ENCODE results near the gene EHHADH.

The EHHADH gene

GRCh38 chr3:185195652-185196051 lies 58.2 kb downstream of the EHHADH start:
- DNase-seq (ENCODE audit: low read depth) = no peak

GRCh38 chr3:185188816-185189215 lies 65.0 kb downstream of the EHHADH start:
- DNase-seq (ENCODE audit: low read depth) = no peak

- no peak for DNase-seq (ENCODE audit: low read depth)
Measured at GRCh38 chr3:185187391-185187790, 66.5 kb downstream of the EHHADH start.

GRCh38 chr3:185176750-185177359 lies 77.0 kb downstream of the EHHADH start:
- no peak for DNase-seq (ENCODE audit: low read depth)

- no peak for DNase-seq (ENCODE audit: low read depth)
Measured at GRCh38 chr3:185175370-185175987, 78.4 kb downstream of the EHHADH start.

GRCh38 chr3:185172086-185173049 lies 81.5 kb downstream of the EHHADH start:
- no peak for DNase-seq (ENCODE audit: low read depth)

- no peak for DNase-seq (ENCODE audit: low read depth)
Measured at GRCh38 chr3:185164428-185165217, 89.2 kb downstream of the EHHADH start.

- no peak for DNase-seq (ENCODE audit: low read depth)
Measured at GRCh38 chr3:185162634-185163033, 91.2 kb downstream of the EHHADH start.

- DNase-seq (ENCODE audit: low read depth) = no peak
Measured at GRCh38 chr3:185161761-185162160, 92.1 kb downstream of the EHHADH start.

- DNase-seq (ENCODE audit: low read depth) = no peak
Measured at GRCh38 chr3:185157347-185157746, 96.5 kb downstream of the EHHADH start.

- no peak for DNase-seq (ENCODE audit: low read depth)
Measured at GRCh38 chr3:185155678-185156077, 98.2 kb downstream of the EHHADH start.

- no peak for DNase-seq (ENCODE audit: low read depth)
Measured at GRCh38 chr3:185153861-185154629, 99.8 kb downstream of the EHHADH start.

GRCh38 chr3:185153171-185153771 lies 100.6 kb downstream of the EHHADH start:
- no peak for DNase-seq (ENCODE audit: low read depth)

GRCh38 chr3:185152410-185153170 lies 101.3 kb downstream of the EHHADH start, which contains the start of gene C3orf70:
TSS of gene C3orf70 (minus strand) at chr3:185153060. CDS start at chr3:185152823, 237 bp downstream.
- DNase-seq (ENCODE audit: low read depth) = no peak

- no peak for DNase-seq (ENCODE audit: low read depth)
Measured at GRCh38 chr3:185151964-185152409, 101.9 kb downstream of the EHHADH start.

- no peak for DNase-seq (ENCODE audit: low read depth)
Measured at GRCh38 chr3:185151101-185151963, 102.5 kb downstream of the EHHADH start.

GRCh38 chr3:185150561-185150960 lies 103.3 kb downstream of the EHHADH start:
- DNase-seq (ENCODE audit: low read depth) = no peak

- DNase-seq (ENCODE audit: low read depth) = no peak
Measured at GRCh38 chr3:185149591-185149990, 104.3 kb downstream of the EHHADH start.

GRCh38 chr3:185145511-185145910 lies 108.3 kb downstream of the EHHADH start:
- DNase-seq (ENCODE audit: low read depth) = no peak

Measured in HS-5 (cell line).